Choroid plexus epithelial cell (primary cell): ENCODE results near the gene OTUD4.

Experiments used
- DNase-seq: peaks from one replicate; pipeline ENCODE4 v3.0.0-alpha.2; 2010; ENCODE audit warnings: low read depth
- H3K4me3 ChIP-seq: 2 replicates; pipeline ENCODE4 v1.5.1; 2011; ENCODE audit warnings: low read depth, mild to moderate bottlenecking, control low read depth, low read length, moderate library complexity
- CTCF ChIP-seq: conservative IDR thresholded peaks from 2 replicates; pipeline ENCODE4 v1.5.1; 2011; ENCODE audit warnings: low read depth, mild to moderate bottlenecking, control low read depth, inconsistent platforms, low read length, moderate library complexity

The OTUD4 gene

GRCh38 chr4:145213245-145213644 is 32.9 kb upstream of the OTUD4 start:
- TF ChIP-seq CTCF, result no peak
- DNase-seq, result no peak

GRCh38 chr4:145207934-145208333 is 27.5 kb upstream of the OTUD4 start:
- H3K4me3 ChIP-seq, result no peak overlapping the region
- no peak for DNase-seq
- no peak for TF ChIP-seq CTCF

More at GRCh38 chr4:145213245-145213644, 32.9 kb upstream of the OTUD4 start:
- no peak overlapping the region for H3K4me3 ChIP-seq

GRCh38 chr4:145203410-145203809 is 23.0 kb upstream of the OTUD4 start:
- DNase-seq, result no peak
- no peak for TF ChIP-seq CTCF
- no peak overlapping the region for H3K4me3 ChIP-seq

GRCh38 chr4:145200366-145200765 is 20.0 kb upstream of the OTUD4 start:
- DNase-seq, result no peak
- no peak for TF ChIP-seq CTCF
- no peak overlapping the region for H3K4me3 ChIP-seq

- no peak for DNase-seq
- no peak for TF ChIP-seq CTCF
- H3K4me3 ChIP-seq, result no peak overlapping the region
Measured at GRCh38 chr4:145199051-145199716, 18.8 kb upstream of the OTUD4 start.

- H3K4me3 ChIP-seq, result no peak overlapping the region
- TF ChIP-seq CTCF, result no peak
- no peak for DNase-seq
Measured at GRCh38 chr4:145196747-145197146, 16.4 kb upstream of the OTUD4 start.
